Neural cell (in vitro differentiated cells): ENCODE results near the gene DENND1A. TPM values are rescaled to one million over a fixed set of nuclear protein-coding genes. Genes with fewer than 3 reads are reported as not detected.

Source experiments
- H2AFZ ChIP-seq: fragments of 200-600, 300-800 bp; sonication (generic), shearing (Covaris generic); 2 replicates; pipeline ENCODE4 v1.6.0; 2014; ENCODE audit warnings: low read depth, mild to moderate bottlenecking, antibody characterized with exemption, low read length, moderate library complexity
- H3F3A ChIP-seq: fragments of 200-600 bp; shearing (Covaris generic); 2 replicates; pipeline ENCODE4 v1.6.1; 2016; ENCODE audit warnings: mild to moderate bottlenecking, moderate library complexity, mixed read lengths, antibody characterized with exemption, low read length; ENCODE audit not compliant: insufficient read depth, poor library complexity, severe bottlenecking
- H3K27ac ChIP-seq: fragments of 200-600, 300-800 bp; sonication (generic), shearing (Covaris generic); 2 replicates; pipeline ENCODE4 v1.5.1; 2014; ENCODE audit warnings: mild to moderate bottlenecking, low read length, moderate library complexity
- H3K27me3 ChIP-seq: fragments of 300-800, 200-600 bp; sonication (generic), shearing (Covaris generic); 2 replicates; pipeline ENCODE4 v1.6.0; 2014; ENCODE audit warnings: mild to moderate bottlenecking, low read depth, low read length, moderate library complexity; ENCODE audit not compliant: insufficient read depth
- H3K36me3 ChIP-seq: fragments of 300-800, 200-600 bp; sonication (generic), shearing (Covaris generic); 2 replicates; pipeline ENCODE4 v1.5.1; 2014; ENCODE audit warnings: mild to moderate bottlenecking, antibody characterized with exemption, low read length, moderate library complexity; ENCODE audit not compliant: insufficient read depth
- H3K4me2 ChIP-seq: fragments of 300-800, 200-600 bp; sonication (generic), shearing (Covaris generic); 2 replicates; pipeline ENCODE4 v1.6.0; 2014; ENCODE audit warnings: mild to moderate bottlenecking, low read length
- H3K4me3 ChIP-seq: fragments of 300-800, 200-600 bp; sonication (generic), shearing (Covaris generic); 2 replicates; pipeline ENCODE4 v1.5.1; 2014; ENCODE audit warnings: mild to moderate bottlenecking, low read length, moderate library complexity
- H3K79me2 ChIP-seq: fragments of 200-600 bp; shearing (Covaris generic); replicated peaks from 2 replicates; pipeline ENCODE4 v1.6.0; 2014; ENCODE audit warnings: mild to moderate bottlenecking, low read length, moderate library complexity; ENCODE audit not compliant: insufficient read depth
- H3K9ac ChIP-seq: fragments of 300-800, 200-600 bp; sonication (generic), shearing (Covaris generic); 2 replicates; pipeline ENCODE4 v1.6.1; 2016; ENCODE audit warnings: mild to moderate bottlenecking, low read length, mixed read lengths
- H3K9me2 ChIP-seq: fragments of 200-600 bp; shearing (Covaris generic); 2 replicates; pipeline ENCODE4 v1.6.1; 2016; ENCODE audit warnings: mild to moderate bottlenecking, low read length, mixed read lengths; ENCODE audit not compliant: insufficient read depth
- H3K9me3 ChIP-seq: fragments of 200-600, 300-800 bp; sonication (generic), shearing (Covaris generic); 2 replicates; pipeline ENCODE4 v1.6.1; 2016; ENCODE audit warnings: mild to moderate bottlenecking, mixed run types, low read length, moderate library complexity, mixed read lengths
- H4K20me1 ChIP-seq: fragments of 200-600 bp; shearing (Covaris generic); 2 replicates; pipeline ENCODE4 v1.6.1; 2016; ENCODE audit warnings: mild to moderate bottlenecking, mixed run types; ENCODE audit not compliant: insufficient read depth
- CTCF ChIP-seq: fragments of 450-650 bp; IDR thresholded peaks from 2 replicates; pipeline ENCODE4 v1.5.1; 2014; ENCODE audit warnings: antibody characterized with exemption, mild to moderate bottlenecking, moderate library complexity; ENCODE audit not compliant: poor library complexity, severe bottlenecking
- EP300 ChIP-seq: fragments of 450-650 bp; conservative IDR thresholded peaks from 2 replicates; pipeline ENCODE4 v1.6.1; 2014; ENCODE audit warnings: antibody characterized with exemption, mild to moderate bottlenecking, moderate library complexity; ENCODE audit not compliant: poor library complexity, severe bottlenecking
- EZH2 ChIP-seq: fragments of 200-600, 300-800 bp; shearing (Covaris generic), sonication (generic); IDR thresholded peaks from 2 replicates; pipeline ENCODE4 v1.6.1; 2014; ENCODE audit warnings: antibody characterized with exemption, low read length, borderline replicate concordance, mild to moderate bottlenecking; ENCODE audit not compliant: insufficient read depth, poor library complexity, severe bottlenecking
- MXI1 ChIP-seq: fragments of 450-650 bp; conservative IDR thresholded peaks from 2 replicates; pipeline ENCODE4 v1.6.1; 2014; ENCODE audit warnings: antibody characterized with exemption, mild to moderate bottlenecking; ENCODE audit not compliant: poor library complexity, severe bottlenecking
- POLR2AphosphoS5 ChIP-seq: IDR thresholded peaks from 2 replicates; pipeline ENCODE4 v1.6.1; 2012
- RAD21 ChIP-seq: fragments of 450-650 bp; conservative IDR thresholded peaks from 2 replicates; pipeline ENCODE4 v1.6.1; 2014; ENCODE audit warnings: antibody characterized with exemption, mild to moderate bottlenecking, moderate library complexity
- SMC3 ChIP-seq: fragments of 450-650 bp; conservative IDR thresholded peaks from 2 replicates; pipeline ENCODE4 v1.6.1; 2014; ENCODE audit warnings: antibody characterized with exemption, mild to moderate bottlenecking, moderate library complexity; ENCODE audit not compliant: poor library complexity
- TAF1 ChIP-seq: IDR thresholded peaks from 2 replicates; pipeline ENCODE4 v1.6.1; 2012; ENCODE audit warnings: low read depth
- polyA plus RNA-seq: library from polyadenylated mRNA; depleted of rRNA; stranded (reverse); fragments of >200 nt; gene quantifications from 2 replicates; pipeline ENCODE4 v1.2.3, GENCODE V29; 2014
- TF ChIP-seq, protein P1 (sequence below): IDR thresholded peaks from 2 replicates; pipeline ENCODE4 v1.6.1; 2012; ENCODE audit warnings: borderline replicate concordance

Gene DENND1A
- polyA plus RNA-seq, 1 donor from 2014 or later = 2.3 TPM

DNA sequence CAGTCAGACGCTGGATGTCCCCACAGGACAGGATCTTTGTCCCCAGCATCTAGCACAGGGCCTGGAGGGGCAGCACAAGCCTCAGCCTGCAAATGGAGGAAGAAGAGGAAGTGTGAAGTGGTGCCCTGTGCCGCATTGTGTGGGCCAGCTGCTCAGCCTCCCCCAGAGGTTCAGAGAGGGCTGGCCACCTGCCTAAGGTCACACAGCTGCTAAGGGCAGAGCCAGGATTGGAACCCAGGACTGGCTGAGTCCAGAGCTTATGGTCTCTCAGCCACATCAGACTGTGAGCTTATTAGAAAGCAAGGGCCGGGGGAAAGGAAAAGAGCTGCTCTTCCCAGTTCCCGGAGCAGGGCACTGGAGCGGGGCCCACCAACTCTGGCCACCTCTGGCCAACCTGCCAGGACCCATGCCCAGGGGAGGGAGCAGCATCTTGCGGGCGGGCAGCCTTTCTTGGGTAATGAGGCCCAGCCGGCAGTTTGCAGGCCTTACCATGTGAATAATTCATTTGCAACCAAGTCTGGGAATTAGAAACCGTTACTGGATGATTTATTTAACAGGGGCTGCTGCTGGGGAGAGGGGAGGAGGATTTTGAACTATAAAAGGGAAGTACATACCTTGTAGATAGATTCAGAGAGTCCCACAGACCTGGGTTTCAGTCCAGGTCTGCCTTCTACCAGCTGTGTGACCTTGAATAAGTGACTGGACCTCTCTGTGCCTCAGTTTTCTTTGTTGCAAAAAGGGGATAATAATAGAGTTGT lies 585.6 kb downstream of the DENND1A start:
- no peaks in the 10 kb centered on the region for H3K79me2 ChIP-seq
- H3K4me2 ChIP-seq = no peak overlapping the region
- H3K9me3 ChIP-seq = no peaks in the 10 kb centered on the region
- H3F3A ChIP-seq = no peaks in the 10 kb centered on the region
- no peaks in the 10 kb centered on the region for H4K20me1 ChIP-seq
- H3K9me2 ChIP-seq = no peaks in the 10 kb centered on the region
- no peak overlapping the region for H3K9ac ChIP-seq
- no peak overlapping the region for H3K27ac ChIP-seq
- no peaks in the 10 kb centered on the region for H3K27me3 ChIP-seq
- H3K36me3 ChIP-seq = no peaks in the 10 kb centered on the region
- H2AFZ ChIP-seq = no peak overlapping the region
- no peak for TF ChIP-seq CTCF
- TF ChIP-seq, protein P1, sequence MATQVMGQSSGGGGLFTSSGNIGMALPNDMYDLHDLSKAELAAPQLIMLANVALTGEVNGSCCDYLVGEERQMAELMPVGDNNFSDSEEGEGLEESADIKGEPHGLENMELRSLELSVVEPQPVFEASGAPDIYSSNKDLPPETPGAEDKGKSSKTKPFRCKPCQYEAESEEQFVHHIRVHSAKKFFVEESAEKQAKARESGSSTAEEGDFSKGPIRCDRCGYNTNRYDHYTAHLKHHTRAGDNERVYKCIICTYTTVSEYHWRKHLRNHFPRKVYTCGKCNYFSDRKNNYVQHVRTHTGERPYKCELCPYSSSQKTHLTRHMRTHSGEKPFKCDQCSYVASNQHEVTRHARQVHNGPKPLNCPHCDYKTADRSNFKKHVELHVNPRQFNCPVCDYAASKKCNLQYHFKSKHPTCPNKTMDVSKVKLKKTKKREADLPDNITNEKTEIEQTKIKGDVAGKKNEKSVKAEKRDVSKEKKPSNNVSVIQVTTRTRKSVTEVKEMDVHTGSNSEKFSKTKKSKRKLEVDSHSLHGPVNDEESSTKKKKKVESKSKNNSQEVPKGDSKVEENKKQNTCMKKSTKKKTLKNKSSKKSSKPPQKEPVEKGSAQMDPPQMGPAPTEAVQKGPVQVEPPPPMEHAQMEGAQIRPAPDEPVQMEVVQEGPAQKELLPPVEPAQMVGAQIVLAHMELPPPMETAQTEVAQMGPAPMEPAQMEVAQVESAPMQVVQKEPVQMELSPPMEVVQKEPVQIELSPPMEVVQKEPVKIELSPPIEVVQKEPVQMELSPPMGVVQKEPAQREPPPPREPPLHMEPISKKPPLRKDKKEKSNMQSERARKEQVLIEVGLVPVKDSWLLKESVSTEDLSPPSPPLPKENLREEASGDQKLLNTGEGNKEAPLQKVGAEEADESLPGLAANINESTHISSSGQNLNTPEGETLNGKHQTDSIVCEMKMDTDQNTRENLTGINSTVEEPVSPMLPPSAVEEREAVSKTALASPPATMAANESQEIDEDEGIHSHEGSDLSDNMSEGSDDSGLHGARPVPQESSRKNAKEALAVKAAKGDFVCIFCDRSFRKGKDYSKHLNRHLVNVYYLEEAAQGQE = no peak
- no peak for TF ChIP-seq MXI1
- no peak for TF ChIP-seq TAF1
- TF ChIP-seq POLR2AphosphoS5 = no peak
- no peak for TF ChIP-seq RAD21
- no peak for TF ChIP-seq EP300
- no peak for TF ChIP-seq EZH2
- no peak overlapping the region for H3K4me3 ChIP-seq

GRCh38 chr9:123343443-123344191 lies 586.3 kb downstream of the DENND1A start:
- no peaks in the 10 kb centered on the region for H3K9me3 ChIP-seq
- no peak overlapping the region for H3K4me2 ChIP-seq
- no peaks in the 10 kb centered on the region for H3K27me3 ChIP-seq
- H3K27ac ChIP-seq = no peak overlapping the region
- no peaks in the 10 kb centered on the region for H3F3A ChIP-seq
- TF ChIP-seq TAF1 (no peak), EZH2 (no peak), EP300 (no peak), SMC3 (no peak), RAD21 (no peak), CTCF (no peak), POLR2AphosphoS5 (no peak), MXI1 (no peak)
- TF ChIP-seq, protein P1 = no peak
- H2AFZ ChIP-seq = no peak overlapping the region
- no peaks in the 10 kb centered on the region for H4K20me1 ChIP-seq
- H3K9ac ChIP-seq = no peak overlapping the region
- no peak overlapping the region for H3K4me3 ChIP-seq
- no peaks in the 10 kb centered on the region for H3K79me2 ChIP-seq
- H3K9me2 ChIP-seq = no peaks in the 10 kb centered on the region
- no peaks in the 10 kb centered on the region for H3K36me3 ChIP-seq
